Calu3 (cell line): ENCODE data around the gene RNF128. TPM values are rescaled to one million over a fixed set of nuclear protein-coding genes. Genes with fewer than 3 reads are reported as not detected.

Experiments
- BruUV-seq: library from RNA; stranded (reverse); fragments of 400-500 nt; replicated peaks from 2 replicates; lab custom pipeline; 2021; lab: Mats Ljungman, UMichigan
- CTCF ChIA-PET: fragments of 300-600 bp; sonication (Branson Sonifier 250); formaldehyde crosslinking; loops from one replicate; lab custom pipeline; 2022; ENCODE audit warnings: antibody characterized with exemption; lab: Charles Lee
- DNase-seq: peaks from one replicate; pipeline ENCODE4 v3.0.0; 2022
- H3K27ac Mint-ChIP-seq: one replicate; pipeline ENCODE4 v1.8.0; 2022; ENCODE audit warnings: mixed read lengths; ENCODE audit not compliant: unreplicated experiment
- H3K27me3 Mint-ChIP-seq: one replicate; pipeline ENCODE4 v1.8.0; 2022; ENCODE audit warnings: mixed read lengths; ENCODE audit not compliant: unreplicated experiment
- H3K36me3 Mint-ChIP-seq: one replicate; pipeline ENCODE4 v1.8.0; 2022; ENCODE audit warnings: mild to moderate bottlenecking, moderate library complexity, mixed read lengths; ENCODE audit not compliant: insufficient read depth, unreplicated experiment
- H3K4me1 Mint-ChIP-seq: one replicate; pipeline ENCODE4 v1.8.0; 2022; ENCODE audit warnings: mild to moderate bottlenecking, low read depth, mixed read lengths; ENCODE audit not compliant: unreplicated experiment
- H3K4me3 Mint-ChIP-seq: one replicate; pipeline ENCODE4 v1.8.0; 2022; ENCODE audit warnings: mild to moderate bottlenecking, low read depth, moderate library complexity, mixed read lengths; ENCODE audit not compliant: unreplicated experiment
- H3K9me3 Mint-ChIP-seq: one replicate; pipeline ENCODE4 v1.8.0; 2022; ENCODE audit warnings: low read depth, mixed read lengths; ENCODE audit not compliant: unreplicated experiment
- CTCF ChIP-seq: fragments of 200-600 bp; IDR thresholded peaks from one replicate; pipeline ENCODE4 v1.8.0; 2022; ENCODE audit warnings: antibody characterized with exemption; ENCODE audit not compliant: unreplicated experiment
- intact Hi-C: fragments of 100-400 bp; cut with micrococcal nuclease; formaldehyde crosslinking; loops from one replicate; pipeline ENCODE4 v1.10.0; 2022; ENCODE audit not compliant: unreplicated experiment
- total RNA-seq: library from RNA; stranded (reverse); gene quantifications from 2 replicates; pipeline ENCODE4 v1.2.3, GENCODE V29; 2022

RNF128 gene
- total RNA-seq, 1 experiment from 2014 or later = 40.1 TPM

GRCh38 chrX:106706466-106706865, 20.0 kb upstream of the RNF128 start:
- Mint-ChIP-seq H3K27ac (no peak overlapping the region), H3K4me1 (peaks cover 9% of the 10 kb centered on the region), H3K27me3 (no peaks in the 10 kb centered on the region), H3K4me3 (no peak overlapping the region), H3K36me3 (no peaks in the 10 kb centered on the region), H3K9me3 (no peaks in the 10 kb centered on the region)
- TF ChIP-seq CTCF = no peak
- CTCF ChIA-PET = no interaction called here
- no TSS peak for BruUV-seq
- DNase-seq = no peak
- intact Hi-C loops = no loop called here

- CTCF ChIA-PET = interaction anchor here (0.6 to 0.8 kb wide), 2 partner anchors 11 to 15 kb away, joined by 3 to 4 read pairs; no protein-coding TSS in a partner anchor
- H3K4me1 Mint-ChIP-seq = peaks cover 9% of the 10 kb centered on the region
- DNase-seq = no peak
- TF ChIP-seq CTCF = no peak
- intact Hi-C loops = no loop called here
- no peak overlapping the region for H3K4me3 Mint-ChIP-seq
- no peaks in the 10 kb centered on the region for H3K27me3 Mint-ChIP-seq
- H3K9me3 Mint-ChIP-seq = no peaks in the 10 kb centered on the region
- no peaks in the 10 kb centered on the region for H3K36me3 Mint-ChIP-seq
- H3K27ac Mint-ChIP-seq = no peak overlapping the region
- BruUV-seq = no TSS peak
Observed at GRCh38 chrX:106707771-106708454, 18.6 kb upstream of the RNF128 start.

- no peak for TF ChIP-seq CTCF
- no peak overlapping the region for H3K4me3 Mint-ChIP-seq
- H3K27ac Mint-ChIP-seq = no peak overlapping the region
- H3K36me3 Mint-ChIP-seq = no peaks in the 10 kb centered on the region
- DNase-seq = no peak
- no peaks in the 10 kb centered on the region for H3K9me3 Mint-ChIP-seq
- H3K4me1 Mint-ChIP-seq = peaks cover 5% of the 10 kb centered on the region
- intact Hi-C loops = no loop called here
- no peaks in the 10 kb centered on the region for H3K27me3 Mint-ChIP-seq
- no TSS peak for BruUV-seq
- CTCF ChIA-PET = no interaction called here
Observed at GRCh38 chrX:106710771-106711170, 15.7 kb upstream of the RNF128 start.

GRCh38 chrX:106711375-106711774, 15.1 kb upstream of the RNF128 start:
- no peak overlapping the region for H3K4me3 Mint-ChIP-seq
- no peaks in the 10 kb centered on the region for H3K36me3 Mint-ChIP-seq
- intact Hi-C loops = no loop called here
- DNase-seq = no peak
- no peak overlapping the region for H3K27ac Mint-ChIP-seq
- no peak for TF ChIP-seq CTCF
- H3K4me1 Mint-ChIP-seq = peaks cover 11% of the 10 kb centered on the region
- CTCF ChIA-PET = no interaction called here
- no peaks in the 10 kb centered on the region for H3K27me3 Mint-ChIP-seq
- BruUV-seq = no TSS peak
- H3K9me3 Mint-ChIP-seq = no peaks in the 10 kb centered on the region
